NT2/D1 (cell line): Measurements from ENCODE around the gene TMEM63C.

Experiments
- SUZ12 ChIP-seq: IDR thresholded peaks from 2 replicates; pipeline ENCODE4 v1.6.1; 2011; ENCODE audit not compliant: insufficient read length, insufficient read depth; ENCODE audit errors: extremely low read depth
- ZNF274 ChIP-seq: IDR thresholded peaks from 2 replicates; pipeline ENCODE4 v1.6.1; 2011; ENCODE audit warnings: mild to moderate bottlenecking, low read depth, low read length

GRCh38 chr14:77257700-77258099 is 76.1 kb downstream of the TMEM63C start:
- TF ChIP-seq SUZ12 (no peak), ZNF274 (no peak)
